ENCODE results near the gene KIDINS220. TPM values are rescaled to one million over a fixed set of nuclear protein-coding genes. Genes with fewer than 3 reads are reported as not detected.

The KIDINS220 gene
- total RNA-seq, 1 experiment from 2014 or later: 29.3 TPM

- Histone ChIP-seq H3K4me1 (ENCODE audit: insufficient read depth, low read length) (no peaks in the 10 kb centered on the region; the same call in 1 of the 2 replicates), H2AFZ (ENCODE audit: low read length) (no peak overlapping the region), H3K79me2 (ENCODE audit: insufficient read depth, low read length) (peaks cover 2% of the 10 kb centered on the region; the same call in 1 of the 2 replicates), H3K23me2 (ENCODE audit: insufficient read length, low read depth, low read length, poor library complexity, severe bottlenecking) (peaks cover 20% of the 10 kb centered on the region), H2BK20ac (ENCODE audit: low read depth, low read length, poor library complexity, severe bottlenecking) (no peak overlapping the region), H3K9me3 (ENCODE audit: control insufficient read depth, low read depth, low read length) (no peaks in the 10 kb centered on the region), H2BK12ac (ENCODE audit: insufficient read length, low read depth, low read length) (no peak overlapping the region), H3K27ac (ENCODE audit: insufficient read length, low read depth, low read length) (no peak overlapping the region), H4K5ac (ENCODE audit: insufficient read length, low read depth, low read length) (no peak overlapping the region), H2BK120ac (ENCODE audit: low read depth, low read length, poor library complexity, severe bottlenecking) (no peak overlapping the region), H3K79me1 (ENCODE audit: insufficient read depth, low read depth, low read length, poor library complexity, severe bottlenecking) (no peaks in the 10 kb centered on the region), H4K8ac (replicated peaks; ENCODE audit: insufficient read length, low read depth, low read length) (no peak overlapping the region), H4K20me1 (ENCODE audit: control insufficient read depth, insufficient read depth, insufficient read length) (no peaks in the 10 kb centered on the region), H3K4ac (ENCODE audit: low read depth, low read length) (no peak overlapping the region), H3K27me3 (ENCODE audit: insufficient read depth, low read length) (peaks cover 12% of the 10 kb centered on the region; the same call in 1 of the 2 replicates), H3T11ph (ENCODE audit: low read length) (no peak overlapping the region), H2BK5ac (ENCODE audit: insufficient read length, low read length) (no peak overlapping the region), H3K23ac (ENCODE audit: insufficient read length, low read depth, low read length) (no peak overlapping the region), H3K4me2 (ENCODE audit: insufficient read depth, insufficient read length, low read length) (no peak overlapping the region), H3K14ac (ENCODE audit: insufficient read depth, low read length) (no peak overlapping the region), H3K56ac (ENCODE audit: insufficient read length, low read depth, low read length) (no peak overlapping the region), H3K9ac (ENCODE audit: extremely low read depth, insufficient read length, low read length) (no peak overlapping the region), H2BK15ac (ENCODE audit: low read depth, low read length) (no peak overlapping the region), H2AK5ac (ENCODE audit: insufficient read length, low read length) (no peak overlapping the region), H3K18ac (ENCODE audit: insufficient read length, low read depth, low read length) (no peak overlapping the region), H4K91ac (ENCODE audit: insufficient read length, low read depth, low read length) (no peak overlapping the region)
- H3K27me3 Mint-ChIP-seq (ENCODE audit: low read depth): peaks cover 13% of the 10 kb centered on the region
- H3K4me3 Mint-ChIP-seq: peak overlapping the region; percentile 54 to 70
- H3K27ac Mint-ChIP-seq: no peak overlapping the region; a peak in 1 of 7 replicates
- peaks cover 20 to 25% of the 10 kb centered on the region in 2 experiments for H3K4me1 Mint-ChIP-seq
- TF ChIP-seq CTCF (conservative IDR thresholded peaks at IDR 0.05): peak; percentile 98
- peaks cover 5 to 20% (median 18%) of the 10 kb centered on the region in 3 experiments for H3K36me3 Mint-ChIP-seq (ENCODE audit: insufficient read depth in 1 of 3, low read depth in 3 of 3)
- no CpG with 5 or more reads among the region's 50 CpGs for WGBS (ENCODE audit: extremely low coverage, insufficient read length, low lambda C conversion rate)
- DNase-seq: peak; percentile 74
- peaks cover 0 to 7% of the 10 kb centered on the region in 2 experiments; a peak in 2 of 5 replicates for H3K9me3 Mint-ChIP-seq
Measured at GRCh38 chr2:8685697-8686358, 151.6 kb downstream of the KIDINS220 start.
